ENCODE data around the gene ICAM5.
A peak's percentile ranks its signal among the peaks of the same experiment; 100 is the strongest.
"Not testable (repeated sequence)": the region's sequence is repeated elsewhere in the genome, so short reads cannot be mapped to it uniquely, and the experiment has no call there.

ICAM5 gene

GRCh38 chr19:10329555-10329954, 39.8 kb downstream of the ICAM5 start:
- TF ChIP-seq CTCF (IDR thresholded peaks at IDR 0.05; ENCODE audit: extremely low read depth, missing control alignments), result no peak

GRCh38 chr19:10332158-10332964, 42.6 kb downstream of the ICAM5 start:
- no peak for DNase-seq (ENCODE audit: low spot score)
- no peak for TF ChIP-seq CTCF (IDR thresholded peaks at IDR 0.05; ENCODE audit: extremely low read depth, missing control alignments)

More at GRCh38 chr19:10329555-10329954, 39.8 kb downstream of the ICAM5 start:
- no peak for DNase-seq (ENCODE audit: low spot score)

- TF ChIP-seq CTCF (IDR thresholded peaks at IDR 0.05; ENCODE audit: extremely low read depth, missing control alignments), result no peak
- DNase-seq (ENCODE audit: low spot score), result peak; percentile 99
Measured at GRCh38 chr19:10332965-10333757, 43.4 kb downstream of the ICAM5 start, which contains the start of gene RAVER1. Gene RAVER1 (minus strand): TSS chr19:10333529. CDS start chr19:10333507, 22 bp downstream.

GRCh38 chr19:10333758-10334587, 44.2 kb downstream of the ICAM5 start:
- DNase-seq (ENCODE audit: low spot score), result no peak
- TF ChIP-seq CTCF (IDR thresholded peaks at IDR 0.05; ENCODE audit: extremely low read depth, missing control alignments), result no peak

- no peak for TF ChIP-seq CTCF (IDR thresholded peaks at IDR 0.05; ENCODE audit: extremely low read depth, missing control alignments)
- DNase-seq (ENCODE audit: low spot score), result no peak
Measured at GRCh38 chr19:10334588-10335351, 45.0 kb downstream of the ICAM5 start.

GRCh38 chr19:10335352-10335985, 45.7 kb downstream of the ICAM5 start:
- TF ChIP-seq CTCF (IDR thresholded peaks at IDR 0.05; ENCODE audit: extremely low read depth, missing control alignments), result no peak
- DNase-seq (ENCODE audit: low spot score), result no peak

- DNase-seq (ENCODE audit: low spot score), result not testable (repeated sequence)
Measured at GRCh38 chr19:10336725-10337124, 47.0 kb downstream of the ICAM5 start.

Measured in GM20000 (cell line).